K562 (cell line): ENCODE results near the gene CCDC158. TPM values are rescaled to one million over a fixed set of nuclear protein-coding genes. Genes with fewer than 3 reads are reported as not detected.

Experiments
- DLX4 ChIP-seq: fragments of 250-450 bp; sonication (Bioruptor Pico); IDR thresholded peaks from 2 replicates; pipeline ENCODE4 v1.6.1; 2021; ENCODE audit warnings: mild to moderate bottlenecking
- ELK1 ChIP-seq: sonication (generic); formaldehyde crosslinking; IDR thresholded peaks from 2 replicates; pipeline ENCODE4 v1.8.1; 2022; ENCODE audit warnings: missing genetic modification reagents
- ELK3 ChIP-seq: fragments of 450-650 bp; formaldehyde crosslinking; IDR thresholded peaks from 2 replicates; pipeline ENCODE4 v1.4.0; 2020; ENCODE audit warnings: mild to moderate bottlenecking
- NFE2 ChIP-seq: IDR thresholded peaks from 2 replicates; pipeline ENCODE4 v1.6.1; 2014; ENCODE audit warnings: antibody characterized with exemption, low read depth
- SNIP1 ChIP-seq: fragments of 450-650 bp; IDR thresholded peaks from 2 replicates; pipeline ENCODE4 v1.7.1; 2017; ENCODE audit warnings: low read depth, mild to moderate bottlenecking
- SP1 ChIP-seq: sonication (generic); formaldehyde crosslinking; IDR thresholded peaks from 2 replicates; pipeline ENCODE4 v1.8.1; 2022; ENCODE audit warnings: mild to moderate bottlenecking, missing genetic modification reagents
- TCFL5 ChIP-seq: fragments of 250-450 bp; sonication (Bioruptor Pico); conservative IDR thresholded peaks from 2 replicates; pipeline ENCODE4 v1.6.1; 2021; ENCODE audit warnings: mild to moderate bottlenecking, moderate library complexity, matching md5 sums
- ZBTB49 ChIP-seq: sonication (generic); formaldehyde crosslinking; IDR thresholded peaks from 2 replicates; pipeline ENCODE4 v1.8.0; 2022; ENCODE audit warnings: missing genetic modification reagents, mild to moderate bottlenecking, borderline replicate concordance
- ZNF253 ChIP-seq: fragments of 250-450 bp; sonication (Bioruptor Pico); conservative IDR thresholded peaks from 2 replicates; pipeline ENCODE4 v1.6.1; 2021; ENCODE audit warnings: mild to moderate bottlenecking
- ZNF398 ChIP-seq: fragments of 250-450 bp; sonication (Bioruptor Pico); IDR thresholded peaks from 2 replicates; pipeline ENCODE4 v1.8.0; 2021; ENCODE audit warnings: moderate library complexity, mild to moderate bottlenecking, inconsistent platforms
- polyA plus RNA-seq, 8 experiments: library from polyadenylated mRNA; depleted of rRNA in 4 of 8; stranded (reverse) in 5 of 8; unstranded in 3 of 8; fragments of >200 nt; fragmentation: Nextera tagmentation in 2 of 8; fragmentation: Illumina TruSeq in 1 of 8; extraction: Ambion mirVana in 2 of 8; extraction: Trizol in 1 of 8; gene quantifications; 2 replicates each; pipeline versions ENCODE4 v1.2.1 to v1.2.3, GENCODE V29; 2011 to 2014; ENCODE audit warnings: inconsistent platforms in 1 of 8, missing spikeins in 1 of 8
- total RNA-seq, 7 experiments: library from RNA; depleted of rRNA in 6 of 7; stranded (reverse); fragments of >200 nt in 6 of 7; fragmentation: Illumina TruSeq in 2 of 7; extraction: Trizol in 2 of 7; gene quantifications; 2 replicates each; pipeline versions ENCODE4 v1.2.1 to v1.2.3, GENCODE V29; 2011 to 2021; ENCODE audit warnings: low replicate concordance in 1 of 7

CCDC158 gene
- total and polyA plus RNA-seq, 9 of the 15 experiments (the other 6 are each of a cell fraction or from before 2014, with no cell fraction given): not detected

GRCh38 chr4:76406081-76406480 lies 14.9 kb downstream of the CCDC158 start (continued):
- no peak for TF ChIP-seq NFE2
- no peak for TF ChIP-seq SNIP1
- no peak for TF ChIP-seq ELK3 (CRISPR knock-in tag)
- no peak for TF ChIP-seq TCFL5
- TF ChIP-seq SP1 (CRISPR knock-in tag): no peak
- TF ChIP-seq ZNF253: no peak
- TF ChIP-seq ELK1 (CRISPR knock-in tag): no peak
- no peak for TF ChIP-seq ZBTB49 (CRISPR knock-in tag)
- no peak for TF ChIP-seq ZNF398 (CRISPR knock-in tag)
- no peak for TF ChIP-seq DLX4 (CRISPR knock-in tag)
